Measurements from ENCODE around the gene MOSPD3. TPM values are rescaled to one million over a fixed set of nuclear protein-coding genes. Genes with fewer than 3 reads are reported as not detected.
A peak's percentile ranks its signal among the peaks of the same experiment; 100 is the strongest.
"Not testable (repeated sequence)": the region's sequence is repeated elsewhere in the genome, so short reads cannot be mapped to it uniquely, and the experiment has no call there.

The MOSPD3 gene
- total RNA-seq, 1 experiment from 2014 or later, result 9.4 TPM

GRCh38 chr7:100563809-100564400 lies 48.4 kb upstream of the MOSPD3 start:
- intact Hi-C loops (cut with micrococcal nuclease), result loop anchor here (1.0 kb wide), 1 partner anchor 24 kb away; no protein-coding TSS in a partner anchor

GRCh38 chr7:100564405-100564804 lies 47.9 kb upstream of the MOSPD3 start:
- H3K9ac ChIP-seq (ENCODE audit: low read length); H3K9me2 ChIP-seq (replicated peaks; ENCODE audit: low read length); H3F3A ChIP-seq (ENCODE audit: low read length, unreplicated experiment); H3K36me3 ChIP-seq (ENCODE audit: low read depth, low read length); H3K4me3 ChIP-seq (ENCODE audit: low read length); H3K4me2 ChIP-seq (ENCODE audit: low read length); H3K79me2 ChIP-seq (ENCODE audit: low read length); DNase-seq; ATAC-seq; BruUV-seq (replicated peaks); H3K27me3 ChIP-seq (ENCODE audit: low read length); H3K27ac ChIP-seq (ENCODE audit: low read length); H4K20me1 ChIP-seq (ENCODE audit: low read length); H2AFZ ChIP-seq (ENCODE audit: low read length); H3K4me1 ChIP-seq (ENCODE audit: insufficient read depth, low read length); POLR2A ChIA-PET (ENCODE audit: unreplicated experiment); H3K9me3 ChIP-seq (ENCODE audit: low read length): not testable (repeated sequence)
- intact Hi-C loops (cut with micrococcal nuclease), result loop anchor here (1.0 kb wide), 1 partner anchor 24 kb away; no protein-coding TSS in a partner anchor
- CTCF ChIA-PET, result interaction anchor here (0.6 to 2.5 kb wide), 2 partner anchors 24 to 95 kb away, joined by 9 to 12 read pairs; no protein-coding TSS in a partner anchor

More at GRCh38 chr7:100563809-100564400, 48.4 kb upstream of the MOSPD3 start:
- no peak overlapping the region for H3K4me2 ChIP-seq (ENCODE audit: low read length)
- H4K20me1 ChIP-seq (ENCODE audit: low read length), result no peaks in the 10 kb centered on the region
- H3K9me3 ChIP-seq (ENCODE audit: low read length), result no peaks in the 10 kb centered on the region
- no peak overlapping the region for H3K27ac ChIP-seq (ENCODE audit: low read length)
- DNase-seq (peak; percentile 68), ATAC-seq (peak; percentile 76)
- ChIA-PET CTCF (interaction anchor here (2.5 kb wide), 1 partner anchor 25 kb away, joined by 12 read pairs; no protein-coding TSS in a partner anchor), POLR2A (ENCODE audit: unreplicated experiment) (interaction anchor here (0.6 kb wide), 1 partner anchor 277 kb away, joined by 3 read pairs; no protein-coding TSS in a partner anchor)
- no peak overlapping the region for H3K4me3 ChIP-seq (ENCODE audit: low read length)
- no peak overlapping the region for H3K9ac ChIP-seq (ENCODE audit: low read length)
- TF ChIP-seq EZH2phosphoT487 (IDR thresholded peaks at IDR 0.05; ENCODE audit: borderline replicate concordance, low read length), result no peak
- peak; percentile 87 for TF ChIP-seq CTCF (conservative IDR thresholded peaks at IDR 0.05; ENCODE audit: low read depth, low read length)
- TF ChIP-seq EZH2 (IDR thresholded peaks at IDR 0.05; ENCODE audit: low read length, unreplicated experiment), result no peak
- no peaks in the 10 kb centered on the region for H3K9me2 ChIP-seq (replicated peaks; ENCODE audit: low read length)
- no TSS peak for BruUV-seq (replicated peaks)
- H3K36me3 ChIP-seq (ENCODE audit: low read depth, low read length), result no peaks in the 10 kb centered on the region
- no peak overlapping the region for H2AFZ ChIP-seq (ENCODE audit: low read length)
- H3K79me2 ChIP-seq (ENCODE audit: low read length), result no peaks in the 10 kb centered on the region
- H3K4me1 ChIP-seq (ENCODE audit: insufficient read depth, low read length), result no peaks in the 10 kb centered on the region
- no peaks in the 10 kb centered on the region for H3K27me3 ChIP-seq (ENCODE audit: low read length)
- no peaks in the 10 kb centered on the region for H3F3A ChIP-seq (ENCODE audit: low read length, unreplicated experiment)

DNA sequence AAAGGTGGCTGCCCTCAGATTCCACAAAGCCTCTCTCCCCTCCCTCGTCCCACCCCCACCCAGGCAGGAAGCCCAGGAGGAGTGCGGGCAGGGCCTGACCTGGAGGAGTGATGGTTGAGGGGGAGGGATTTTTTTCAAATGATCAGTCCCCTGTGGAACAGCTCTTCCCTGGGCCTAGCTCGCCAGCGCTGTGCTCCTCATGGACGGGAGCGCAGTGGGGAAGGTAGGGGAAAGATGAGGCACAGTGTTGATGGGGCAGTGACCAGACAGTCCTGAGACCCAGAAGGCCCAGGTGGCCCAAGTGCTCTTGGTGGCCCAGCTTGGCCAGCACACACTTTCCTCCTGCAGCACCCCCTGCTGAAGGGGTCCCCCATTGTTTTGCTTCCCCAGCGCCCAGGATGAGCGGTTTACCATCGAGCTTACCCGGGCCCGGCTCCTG lies 47.2 kb upstream of the MOSPD3 start:
- H3K4me3 ChIP-seq (ENCODE audit: low read length), result no peak overlapping the region
- H4K20me1 ChIP-seq (ENCODE audit: low read length), result no peaks in the 10 kb centered on the region
- H3K4me1 ChIP-seq (ENCODE audit: insufficient read depth, low read length), result no peaks in the 10 kb centered on the region; the same call in 1 of the 2 replicates
- ChIA-PET CTCF (interaction anchor here (2.5 kb wide), 1 partner anchor 23 kb away, joined by 12 read pairs; no protein-coding TSS in a partner anchor), POLR2A (ENCODE audit: unreplicated experiment) (interaction anchor here (0.6 kb wide), 1 partner anchor 20 kb away, joined by 3 read pairs; no protein-coding TSS in a partner anchor)
- no peaks in the 10 kb centered on the region for H3K36me3 ChIP-seq (ENCODE audit: low read depth, low read length)
- intact Hi-C loops (cut with micrococcal nuclease), result no loop called here
- no peak overlapping the region for H2AFZ ChIP-seq (ENCODE audit: low read length)
- H3K9ac ChIP-seq (ENCODE audit: low read length), result no peak overlapping the region
- H3K9me3 ChIP-seq (ENCODE audit: low read length), result no peaks in the 10 kb centered on the region
- TF ChIP-seq EZH2 (IDR thresholded peaks at IDR 0.05; ENCODE audit: low read length, unreplicated experiment), result no peak
- TF ChIP-seq EZH2phosphoT487 (IDR thresholded peaks at IDR 0.05; ENCODE audit: borderline replicate concordance, low read length), result no peak
- TF ChIP-seq CTCF (conservative IDR thresholded peaks at IDR 0.05; ENCODE audit: low read depth, low read length), result no peak
- no peak overlapping the region for H3K4me2 ChIP-seq (ENCODE audit: low read length)
- no peak overlapping the region for H3K27ac ChIP-seq (ENCODE audit: low read length)
- H3K79me2 ChIP-seq (ENCODE audit: low read length), result no peaks in the 10 kb centered on the region
- no TSS peak for BruUV-seq (replicated peaks)
- H3K9me2 ChIP-seq (replicated peaks; ENCODE audit: low read length), result no peaks in the 10 kb centered on the region
- ATAC-seq, result no peak
- no peak for DNase-seq
- no peaks in the 10 kb centered on the region for H3K27me3 ChIP-seq (ENCODE audit: low read length)
- no peaks in the 10 kb centered on the region for H3F3A ChIP-seq (ENCODE audit: low read length, unreplicated experiment)
